GM12878 (cell line): ENCODE results near the gene MPV17. TPM values are rescaled to one million over a fixed set of nuclear protein-coding genes. Genes with fewer than 3 reads are reported as not detected.

Experiments used
- ATAC-seq: fragments of 200-7000 bp; cut with Tn5 transposase; 3 replicates; pipeline ENCODE4 v1.9.1; 2020; ENCODE audit warnings: mild to moderate bottlenecking, moderate library complexity
- BruUV-seq: library from RNA; stranded (reverse); fragments of 400-500 nt; replicated peaks from 2 replicates; lab custom pipeline; 2021; lab: Mats Ljungman, UMichigan
- CTCF ChIA-PET: fragments of 300-600 bp; sonication (Branson Sonifier 250); formaldehyde crosslinking; extraction: SDS; loops from one replicate; lab custom pipeline; 2021; ENCODE audit warnings: inconsistent platforms; lab: Yijun Ruan, JAX
- POLR2A ChIA-PET: fragments of 350-600 bp; formaldehyde crosslinking; extraction: SDS; loops from one replicate; lab custom pipeline; 2021; ENCODE audit warnings: inconsistent platforms; lab: Charles Lee
- RAD21 ChIA-PET: fragments of 300-600 bp; sonication (Branson Sonifier 250); formaldehyde crosslinking; loops from one replicate; lab custom pipeline; 2023; ENCODE audit warnings: antibody characterized with exemption; ENCODE audit not compliant: unreplicated experiment; lab: Charles Lee
- SMC1A ChIA-PET: fragments of 300-600 bp; sonication (Branson Sonifier 250); formaldehyde crosslinking; loops from one replicate; lab custom pipeline; 2023; ENCODE audit not compliant: unreplicated experiment, uncharacterized antibody; lab: Charles Lee
- DNase-seq: peaks from one replicate; pipeline ENCODE4 v3.0.0-alpha.2; 2011; ENCODE audit warnings: low read depth, low spot score
- FAIRE-seq: peaks from 3 replicates; lab custom pipeline; 2011; peaks lifted over from hg19 to GRCh38; lab: Jason Lieb, UNC
- H2AFZ ChIP-seq: 2 replicates; pipeline ENCODE4 v1.6.0; 2011; ENCODE audit warnings: low read depth, low read length, control low read depth; ENCODE audit not compliant: control insufficient read depth
- H3K27ac ChIP-seq: 2 replicates; pipeline ENCODE4 v1.5.1; 2011; ENCODE audit warnings: control low read depth; ENCODE audit not compliant: control insufficient read depth, insufficient read depth
- H3K27me3 ChIP-seq, 2 experiments: replicated peaks in 1 of 2; 2 replicates each; pipeline versions ENCODE4 v1.6.0 to v1.6.1; 2011; ENCODE audit warnings: low read length in 1 of 2; ENCODE audit not compliant: control insufficient read depth in 2 of 2, insufficient read depth in 2 of 2
- H3K36me3 ChIP-seq, 2 experiments: 2 replicates each; pipeline ENCODE4 v1.5.1; 2011; ENCODE audit warnings: low read length in 1 of 2; ENCODE audit not compliant: control insufficient read depth in 2 of 2, insufficient read depth in 2 of 2
- H3K4me1 ChIP-seq: 2 replicates; pipeline ENCODE4 v1.6.1; 2011; ENCODE audit warnings: mild to moderate bottlenecking, low read length, moderate library complexity, mixed read lengths; ENCODE audit not compliant: control insufficient read depth, insufficient read depth
- H3K4me2 ChIP-seq: 2 replicates; pipeline ENCODE4 v1.6.0; 2011; ENCODE audit warnings: control low read depth; ENCODE audit not compliant: control insufficient read depth, insufficient read depth
- H3K4me3 ChIP-seq: fragments of 200-600 bp; sonication (generic); 2 replicates; pipeline ENCODE4 v1.5.1; 2016
- H3K79me2 ChIP-seq: 2 replicates; pipeline ENCODE4 v1.6.0; 2011; ENCODE audit warnings: low read length; ENCODE audit not compliant: control insufficient read depth, insufficient read depth
- H3K9ac ChIP-seq: 2 replicates; pipeline ENCODE4 v1.8.0; 2011; ENCODE audit warnings: low read length, control low read depth, mixed read lengths; ENCODE audit not compliant: control insufficient read depth, insufficient read depth
- H3K9me3 ChIP-seq: replicated peaks from 3 replicates; pipeline ENCODE4 v1.5.1; 2011; ENCODE audit warnings: mild to moderate bottlenecking, low read length; ENCODE audit not compliant: control insufficient read depth, insufficient read depth
- H4K20me1 ChIP-seq: 2 replicates; pipeline ENCODE4 v1.6.0; 2011; ENCODE audit not compliant: control insufficient read depth, insufficient read depth
- CREM ChIP-seq: IDR thresholded peaks from 2 replicates; pipeline ENCODE4 v1.6.1; 2014; ENCODE audit warnings: antibody characterized with exemption, low read depth
- NBN ChIP-seq: fragments of 450-650 bp; IDR thresholded peaks from 2 replicates; pipeline ENCODE4 v1.6.1; 2016
- WGBS: methylation state at CpG from one replicate; pipeline ENCODE4 v1.1.6; 2016; ENCODE audit warnings: low lambda C conversion rate; ENCODE audit not compliant: insufficient replicate concordance, insufficient coverage; ENCODE audit errors: missing lambda C conversion rate; 5-methylcytosine and 5-hydroxymethylcytosine counted together
- in situ Hi-C: fragments of 300-500 bp; cut with MboI; formaldehyde crosslinking; loops from 9 replicates; pipeline ENCODE4 v1.14.3; 2018; ENCODE audit warnings: mixed read lengths
- intact Hi-C: fragments of 100-400 bp; cut with micrococcal nuclease; formaldehyde crosslinking; loops from one replicate; pipeline ENCODE4 v1.14.2; 2022; ENCODE audit not compliant: unreplicated experiment
- polyA plus RNA-seq, 11 experiments: library from polyadenylated mRNA; depleted of rRNA in 4 of 11; unstranded in 6 of 11; stranded (reverse) in 5 of 11; fragments of >200 nt; fragmentation: Nextera tagmentation in 4 of 11; fragmentation: Illumina TruSeq in 1 of 11; extraction: Ambion mirVana in 4 of 11; extraction: Trizol in 1 of 11; gene quantifications; 1 replicate in 1 of 11; 2 replicates in 10 of 11; pipeline versions ENCODE4 v1.2.1 to v1.2.3, GENCODE V29; 2011 to 2016; ENCODE audit warnings: inconsistent platforms in 2 of 11, missing spikeins in 2 of 11, low read depth in 1 of 11
- total RNA-seq, 4 experiments: library from RNA; depleted of rRNA in 3 of 4; stranded (reverse); fragments of >200 nt in 3 of 4; fragmentation: Illumina TruSeq in 1 of 4; extraction: Trizol in 1 of 4; gene quantifications; 2 replicates each; pipeline versions ENCODE4 v1.2.1 to v1.2.3, GENCODE V29; 2013 to 2021
- TF ChIP-seq, protein P1 (sequence below), 3 experiments: IDR thresholded peaks in 2 of 3; conservative IDR thresholded peaks in 1 of 3; 2 replicates each; pipeline ENCODE4 v1.5.1; 2011; ENCODE audit warnings: low read depth in 3 of 3, low read length in 3 of 3, mild to moderate bottlenecking in 3 of 3, control low read depth in 2 of 3, moderate library complexity in 2 of 3, inconsistent platforms in 1 of 3, mixed read lengths in 1 of 3; ENCODE audit not compliant: control insufficient read depth in 2 of 3, insufficient read depth in 1 of 3; ENCODE audit errors: extremely low read depth in 1 of 3
- TF ChIP-seq, protein P2 (sequence below): IDR thresholded peaks from 2 replicates; pipeline ENCODE4 v1.6.1; 2012; ENCODE audit warnings: low read length, inconsistent platforms

MPV17 gene
- total and polyA plus RNA-seq, 10 of the 15 experiments (the other 5 are each of a cell fraction or from before 2014, with no cell fraction given) = 63.4 to 143 (median 89.0) TPM

DNA sequence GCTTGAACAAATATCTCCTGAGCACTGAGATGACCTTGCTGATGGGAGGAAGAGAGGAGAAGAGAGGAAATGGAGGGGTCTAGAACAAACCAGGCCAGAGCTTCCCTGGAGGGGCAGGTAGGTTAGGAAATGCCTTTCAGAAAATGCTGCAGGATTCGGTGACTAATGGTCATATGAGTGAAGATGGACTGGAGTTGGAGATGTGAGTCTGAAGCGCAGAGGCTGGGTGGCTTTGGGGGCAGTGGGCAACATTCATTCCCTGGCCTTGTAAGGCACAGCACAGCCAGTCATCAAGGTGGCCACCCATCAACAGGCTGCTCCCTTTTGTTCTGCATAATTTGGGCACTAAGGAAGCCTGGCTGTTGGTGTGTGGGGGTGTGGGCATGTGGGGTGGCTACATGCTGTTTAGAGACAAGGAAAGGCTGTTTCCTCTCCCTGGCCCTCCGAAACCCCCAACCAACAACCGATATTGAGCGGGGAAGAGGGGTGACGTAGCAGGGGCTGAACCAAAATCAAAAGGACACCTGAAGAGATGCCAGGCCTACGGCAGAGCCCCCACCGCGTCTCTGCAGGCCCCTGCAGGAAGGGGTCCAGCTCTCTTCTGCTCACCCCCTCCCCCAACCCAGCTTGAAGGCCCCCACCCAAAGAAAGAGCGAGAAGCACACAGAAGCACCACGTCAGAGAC is 61.5 kb downstream of the MPV17 start:
- Histone ChIP-seq H3K4me1 (peaks cover 18% of the 10 kb centered on the region), H2AFZ (no peak overlapping the region), H3K27ac (no peak overlapping the region), H3K27me3 (peaks cover 26 to 40% of the 10 kb centered on the region in 2 experiments), H3K9ac (no peak overlapping the region), H3K36me3 (no peaks in the 10 kb centered on the region), H3K4me2 (no peak overlapping the region), H3K9me3 (no peaks in the 10 kb centered on the region), H3K79me2 (no peaks in the 10 kb centered on the region), H4K20me1 (no peaks in the 10 kb centered on the region), H3K4me3 (no peak overlapping the region)
- ChIA-PET SMC1A (no interaction called here), RAD21 (interaction anchor here (0.5 kb wide), 1 partner anchor 92 kb away, joined by 3 read pairs; no protein-coding TSS in a partner anchor), POLR2A (no interaction called here), CTCF (interaction anchor here (0.6 kb wide), 1 partner anchor 1434 kb away, joined by 5 read pairs; no protein-coding TSS in a partner anchor)
- WGBS = 69% methylated on average over 11 of the region's 11 CpGs
- FAIRE-seq (no peak), ATAC-seq (no peak), DNase-seq (no peak)
- intact Hi-C loops = no loop called here
- no TSS peak for BruUV-seq
- in situ Hi-C loops = no loop called here
- TF ChIP-seq CREM (no peak), NBN (no peak)
- TF ChIP-seq, protein P1, sequence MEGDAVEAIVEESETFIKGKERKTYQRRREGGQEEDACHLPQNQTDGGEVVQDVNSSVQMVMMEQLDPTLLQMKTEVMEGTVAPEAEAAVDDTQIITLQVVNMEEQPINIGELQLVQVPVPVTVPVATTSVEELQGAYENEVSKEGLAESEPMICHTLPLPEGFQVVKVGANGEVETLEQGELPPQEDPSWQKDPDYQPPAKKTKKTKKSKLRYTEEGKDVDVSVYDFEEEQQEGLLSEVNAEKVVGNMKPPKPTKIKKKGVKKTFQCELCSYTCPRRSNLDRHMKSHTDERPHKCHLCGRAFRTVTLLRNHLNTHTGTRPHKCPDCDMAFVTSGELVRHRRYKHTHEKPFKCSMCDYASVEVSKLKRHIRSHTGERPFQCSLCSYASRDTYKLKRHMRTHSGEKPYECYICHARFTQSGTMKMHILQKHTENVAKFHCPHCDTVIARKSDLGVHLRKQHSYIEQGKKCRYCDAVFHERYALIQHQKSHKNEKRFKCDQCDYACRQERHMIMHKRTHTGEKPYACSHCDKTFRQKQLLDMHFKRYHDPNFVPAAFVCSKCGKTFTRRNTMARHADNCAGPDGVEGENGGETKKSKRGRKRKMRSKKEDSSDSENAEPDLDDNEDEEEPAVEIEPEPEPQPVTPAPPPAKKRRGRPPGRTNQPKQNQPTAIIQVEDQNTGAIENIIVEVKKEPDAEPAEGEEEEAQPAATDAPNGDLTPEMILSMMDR (IDR thresholded peaks at IDR 0.05 in 2 of 3, conservative IDR thresholded peaks at IDR 0.05 in 1 of 3; ENCODE audit: control insufficient read depth in 2 of 3, extremely low read depth in 1 of 3, insufficient read depth in 1 of 3, low read depth in 3 of 3, low read length in 3 of 3) = no peak
- TF ChIP-seq, protein P2, sequence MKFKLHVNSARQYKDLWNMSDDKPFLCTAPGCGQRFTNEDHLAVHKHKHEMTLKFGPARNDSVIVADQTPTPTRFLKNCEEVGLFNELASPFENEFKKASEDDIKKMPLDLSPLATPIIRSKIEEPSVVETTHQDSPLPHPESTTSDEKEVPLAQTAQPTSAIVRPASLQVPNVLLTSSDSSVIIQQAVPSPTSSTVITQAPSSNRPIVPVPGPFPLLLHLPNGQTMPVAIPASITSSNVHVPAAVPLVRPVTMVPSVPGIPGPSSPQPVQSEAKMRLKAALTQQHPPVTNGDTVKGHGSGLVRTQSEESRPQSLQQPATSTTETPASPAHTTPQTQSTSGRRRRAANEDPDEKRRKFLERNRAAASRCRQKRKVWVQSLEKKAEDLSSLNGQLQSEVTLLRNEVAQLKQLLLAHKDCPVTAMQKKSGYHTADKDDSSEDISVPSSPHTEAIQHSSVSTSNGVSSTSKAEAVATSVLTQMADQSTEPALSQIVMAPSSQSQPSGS = no peak

Other genes starting within 250 kb of the MPV17 start
Only the 7 nearest of the 24 such genes appear.
- gene DNAJC5G, start 47.7 kb downstream of the MPV17 start, total RNA-seq (2014; rRNA removed) = not detected in 2 replicates
- not detected in 2 replicates for gene DNAJC5G, start 47.7 kb downstream of the MPV17 start, total RNA-seq (2014; rRNA removed; fragmentation: Illumina TruSeq; extraction: Trizol)
- gene DNAJC5G, start 47.7 kb downstream of the MPV17 start, total RNA-seq (2021) = not detected in 2 replicates
- gene DNAJC5G, start 47.7 kb downstream of the MPV17 start, polyA plus RNA-seq (2011; rRNA removed) = not detected in 2 replicates
- not detected in 2 replicates for gene DNAJC5G, start 47.7 kb downstream of the MPV17 start, polyA plus RNA-seq (2014; fragmentation: Illumina TruSeq; extraction: Trizol)
- gene DNAJC5G, start 47.7 kb downstream of the MPV17 start, polyA plus RNA-seq (2014; fragmentation: Nextera tagmentation; extraction: Ambion mirVana) = not detected
- gene DNAJC5G, start 47.7 kb downstream of the MPV17 start, polyA plus RNA-seq (2014; rRNA removed) = not detected in 2 replicates
- gene DNAJC5G, start 47.7 kb downstream of the MPV17 start, polyA plus RNA-seq (2016; fragmentation: Nextera tagmentation; extraction: Ambion mirVana) = not detected
- not detected in 2 replicates for gene TRIM54, start 40.7 kb downstream of the MPV17 start, total RNA-seq (2014; rRNA removed)
- gene TRIM54, start 40.7 kb downstream of the MPV17 start, total RNA-seq (2014; rRNA removed; fragmentation: Illumina TruSeq; extraction: Trizol) = not detected in 2 replicates
- not detected in 2 replicates for gene TRIM54, start 40.7 kb downstream of the MPV17 start, total RNA-seq (2021)
- not detected in 2 replicates for gene TRIM54, start 40.7 kb downstream of the MPV17 start, polyA plus RNA-seq (2011; rRNA removed)
- 0.03 TPM in 1 of 2 replicates, not detected in the other for gene TRIM54, start 40.7 kb downstream of the MPV17 start, polyA plus RNA-seq (2014; fragmentation: Illumina TruSeq; extraction: Trizol)
- gene TRIM54, start 40.7 kb downstream of the MPV17 start, polyA plus RNA-seq (2014; fragmentation: Nextera tagmentation; extraction: Ambion mirVana) = not detected
- 0.08 TPM in 1 of 2 replicates, not detected in the other for gene TRIM54, start 40.7 kb downstream of the MPV17 start, polyA plus RNA-seq (2014; rRNA removed)
- not detected for gene TRIM54, start 40.7 kb downstream of the MPV17 start, polyA plus RNA-seq (2016; fragmentation: Nextera tagmentation; extraction: Ambion mirVana)
- gene UCN, start 14.7 kb downstream of the MPV17 start, total RNA-seq (2014; rRNA removed) = 1.6 and 2.2 TPM in 2 replicates
- 0.45 TPM in 1 of 2 replicates, not detected in the other for gene UCN, start 14.7 kb downstream of the MPV17 start, total RNA-seq (2014; rRNA removed; fragmentation: Illumina TruSeq; extraction: Trizol)
- gene UCN, start 14.7 kb downstream of the MPV17 start, total RNA-seq (2021) = 1.1 and 2.0 TPM in 2 replicates
- 0.43 TPM in 1 of 2 replicates, not detected in the other for gene UCN, start 14.7 kb downstream of the MPV17 start, polyA plus RNA-seq (2011; rRNA removed)
- not detected in 2 replicates for gene UCN, start 14.7 kb downstream of the MPV17 start, polyA plus RNA-seq (2014; fragmentation: Illumina TruSeq; extraction: Trizol)
- gene UCN, start 14.7 kb downstream of the MPV17 start, polyA plus RNA-seq (2014; fragmentation: Nextera tagmentation; extraction: Ambion mirVana) = under 1 TPM; 0.10 to 0.26 TPM
- 2.6 and 2.8 TPM in 2 replicates for gene UCN, start 14.7 kb downstream of the MPV17 start, polyA plus RNA-seq (2014; rRNA removed)
- gene UCN, start 14.7 kb downstream of the MPV17 start, polyA plus RNA-seq (2016; fragmentation: Nextera tagmentation; extraction: Ambion mirVana) = 1 to 10 TPM; 2.7 to 3.8 TPM
- 75.7 and 79.5 TPM in 2 replicates for gene GTF3C2, start 33.7 kb upstream of the MPV17 start, total RNA-seq (2014; rRNA removed)
- 62.4 and 65.4 TPM in 2 replicates for gene GTF3C2, start 33.7 kb upstream of the MPV17 start, total RNA-seq (2014; rRNA removed; fragmentation: Illumina TruSeq; extraction: Trizol)
- 91.7 and 95.2 TPM in 2 replicates for gene GTF3C2, start 33.7 kb upstream of the MPV17 start, total RNA-seq (2021)
- 86.0 and 105 TPM in 2 replicates for gene GTF3C2, start 33.7 kb upstream of the MPV17 start, polyA plus RNA-seq (2011; rRNA removed)
- gene GTF3C2, start 33.7 kb upstream of the MPV17 start, polyA plus RNA-seq (2014; fragmentation: Illumina TruSeq; extraction: Trizol) = 80.9 and 85.8 TPM in 2 replicates
- 10 to 100 TPM; 45.9 to 59.0 TPM for gene GTF3C2, start 33.7 kb upstream of the MPV17 start, polyA plus RNA-seq (2014; fragmentation: Nextera tagmentation; extraction: Ambion mirVana)
- gene GTF3C2, start 33.7 kb upstream of the MPV17 start, polyA plus RNA-seq (2014; rRNA removed) = 64.3 and 69.3 TPM in 2 replicates
- gene GTF3C2, start 33.7 kb upstream of the MPV17 start, polyA plus RNA-seq (2016; fragmentation: Nextera tagmentation; extraction: Ambion mirVana) = 10 to 100 TPM; 84.9 to 98.7 TPM
- 23.3 and 24.4 TPM in 2 replicates for gene EIF2B4, start 47.2 kb upstream of the MPV17 start, total RNA-seq (2014; rRNA removed)
- gene EIF2B4, start 47.2 kb upstream of the MPV17 start, total RNA-seq (2014; rRNA removed; fragmentation: Illumina TruSeq; extraction: Trizol) = 16.5 and 17.0 TPM in 2 replicates
- gene EIF2B4, start 47.2 kb upstream of the MPV17 start, total RNA-seq (2021) = 27.6 and 28.4 TPM in 2 replicates
- gene EIF2B4, start 47.2 kb upstream of the MPV17 start, polyA plus RNA-seq (2011; rRNA removed) = 20.9 and 30.4 TPM in 2 replicates
- 16.0 and 27.2 TPM in 2 replicates for gene EIF2B4, start 47.2 kb upstream of the MPV17 start, polyA plus RNA-seq (2014; fragmentation: Illumina TruSeq; extraction: Trizol)
- gene EIF2B4, start 47.2 kb upstream of the MPV17 start, polyA plus RNA-seq (2014; fragmentation: Nextera tagmentation; extraction: Ambion mirVana) = 10 to 100 TPM; 13.4 to 27.8 TPM
- 23.0 and 30.9 TPM in 2 replicates for gene EIF2B4, start 47.2 kb upstream of the MPV17 start, polyA plus RNA-seq (2014; rRNA removed)
- 10 to 100 TPM; 53.4 to 53.9 TPM for gene EIF2B4, start 47.2 kb upstream of the MPV17 start, polyA plus RNA-seq (2016; fragmentation: Nextera tagmentation; extraction: Ambion mirVana)
- 113 and 114 TPM in 2 replicates for gene SNX17, start 47.5 kb upstream of the MPV17 start, total RNA-seq (2014; rRNA removed)
- 56.0 and 58.4 TPM in 2 replicates for gene SNX17, start 47.5 kb upstream of the MPV17 start, total RNA-seq (2014; rRNA removed; fragmentation: Illumina TruSeq; extraction: Trizol)
- 101 and 107 TPM in 2 replicates for gene SNX17, start 47.5 kb upstream of the MPV17 start, total RNA-seq (2021)
- gene SNX17, start 47.5 kb upstream of the MPV17 start, polyA plus RNA-seq (2011; rRNA removed) = 61.5 and 72.9 TPM in 2 replicates
- gene SNX17, start 47.5 kb upstream of the MPV17 start, polyA plus RNA-seq (2014; fragmentation: Illumina TruSeq; extraction: Trizol) = 52.5 and 62.1 TPM in 2 replicates
- gene SNX17, start 47.5 kb upstream of the MPV17 start, polyA plus RNA-seq (2014; fragmentation: Nextera tagmentation; extraction: Ambion mirVana) = 10 to 100 TPM in 1 of 2 experiments, 1 to 10 TPM in 1; 6.5 to 18.9 TPM
- gene SNX17, start 47.5 kb upstream of the MPV17 start, polyA plus RNA-seq (2014; rRNA removed) = 95.9 and 96.3 TPM in 2 replicates
- gene SNX17, start 47.5 kb upstream of the MPV17 start, polyA plus RNA-seq (2016; fragmentation: Nextera tagmentation; extraction: Ambion mirVana) = 100 to 1,000 TPM; 114 to 116 TPM
- 8.3 and 9.3 TPM in 2 replicates for gene ZNF513, start 57.6 kb upstream of the MPV17 start, total RNA-seq (2014; rRNA removed)
- 6.4 and 7.8 TPM in 2 replicates for gene ZNF513, start 57.6 kb upstream of the MPV17 start, total RNA-seq (2014; rRNA removed; fragmentation: Illumina TruSeq; extraction: Trizol)
- 12.6 and 13.3 TPM in 2 replicates for gene ZNF513, start 57.6 kb upstream of the MPV17 start, total RNA-seq (2021)
- gene ZNF513, start 57.6 kb upstream of the MPV17 start, polyA plus RNA-seq (2011; rRNA removed) = 3.8 and 6.8 TPM in 2 replicates
- gene ZNF513, start 57.6 kb upstream of the MPV17 start, polyA plus RNA-seq (2014; fragmentation: Illumina TruSeq; extraction: Trizol) = 1.3 and 4.3 TPM in 2 replicates
- gene ZNF513, start 57.6 kb upstream of the MPV17 start, polyA plus RNA-seq (2014; fragmentation: Nextera tagmentation; extraction: Ambion mirVana) = under 1 TPM; 0.06 to 0.18 TPM
- gene ZNF513, start 57.6 kb upstream of the MPV17 start, polyA plus RNA-seq (2014; rRNA removed) = 16.4 and 17.0 TPM in 2 replicates
- gene ZNF513, start 57.6 kb upstream of the MPV17 start, polyA plus RNA-seq (2016; fragmentation: Nextera tagmentation; extraction: Ambion mirVana) = 1 to 10 TPM; 3.5 TPM